HG02938 (cell line): ENCODE measurements around the gene TRAF4.
"Not testable (repeated sequence)": the region's sequence is repeated elsewhere in the genome, so short reads cannot be mapped to it uniquely, and the experiment has no call there.

Experiments used
- ATAC-seq: cut with Tn5 transposase; IDR thresholded peaks from one replicate; pipeline ENCODE4 v1.9.1; 2021; ENCODE audit warnings: mild to moderate bottlenecking, moderate library complexity; ENCODE audit not compliant: unreplicated experiment

The TRAF4 gene

GRCh38 chr17:28714281-28714680 is 29.5 kb upstream of the TRAF4 start:
- no peak for ATAC-seq

GRCh38 chr17:28715217-28715616 is 28.6 kb upstream of the TRAF4 start:
- ATAC-seq: no peak

GRCh38 chr17:28716740-28717577 is 26.9 kb upstream of the TRAF4 start:
- ATAC-seq: no peak

GRCh38 chr17:28717578-28718332 is 26.1 kb upstream of the TRAF4 start, which contains the start of gene RAB34:
Gene RAB34 (minus strand): TSS chr17:28717868. CDS start chr17:28717266, 602 bp downstream.
- no peak for ATAC-seq

- ATAC-seq: no peak
Measured at GRCh38 chr17:28718333-28719020, 25.3 kb upstream of the TRAF4 start.

GRCh38 chr17:28719021-28719433 is 24.8 kb upstream of the TRAF4 start:
- ATAC-seq: no peak

- no peak for ATAC-seq
Measured at GRCh38 chr17:28720247-28720996, 23.4 kb upstream of the TRAF4 start.

- ATAC-seq: not testable (repeated sequence)
Measured at GRCh38 chr17:28720997-28721329, 22.8 kb upstream of the TRAF4 start.

- ATAC-seq: no peak
Measured at GRCh38 chr17:28722417-28723158, 21.2 kb upstream of the TRAF4 start.

GRCh38 chr17:28723159-28723835 is 20.5 kb upstream of the TRAF4 start:
- no peak for ATAC-seq

GRCh38 chr17:28723836-28724499 is 19.8 kb upstream of the TRAF4 start:
- ATAC-seq: not testable (repeated sequence)

- ATAC-seq: no peak
Measured at GRCh38 chr17:28724500-28725165, 19.2 kb upstream of the TRAF4 start.

- no peak for ATAC-seq
Measured at GRCh38 chr17:28725166-28725659, 18.6 kb upstream of the TRAF4 start.

- ATAC-seq: no peak
Measured at GRCh38 chr17:28725660-28726225, 18.1 kb upstream of the TRAF4 start.

- no peak for ATAC-seq
Measured at GRCh38 chr17:28726226-28726626, 17.6 kb upstream of the TRAF4 start, which contains the start of gene TLCD1. Gene TLCD1 (minus strand): TSS chr17:28726233. CDS start chr17:28726097, 136 bp downstream.

GRCh38 chr17:28726627-28727491 is 17.0 kb upstream of the TRAF4 start:
- ATAC-seq: peak; percentile 40
